ENCODE measurements around the gene ODR4.
"Not testable (repeated sequence)": the region's sequence is repeated elsewhere in the genome, so short reads cannot be mapped to it uniquely, and the experiment has no call there.

Gene ODR4

GRCh38 chr1:186375152-186375928 lies at the start of gene ODR4, which contains the start of gene TPR:
ODR4 (plus strand) TSS chr1:186375838; CDS start chr1:186379786, 3,948 bp downstream.
TPR (minus strand) TSS chr1:186375253; CDS start chr1:186375028, 225 bp downstream.
- Histone ChIP-seq H2AFZ (ENCODE audit: low read length, unreplicated experiment) (peak within 1 kb of the TSS; percentile 88), H3K27me3 (ENCODE audit: insufficient read depth, low read length) (no peaks in the 10 kb centered on the region), H3K79me2 (ENCODE audit: control insufficient read depth, insufficient read depth, low read length, unreplicated experiment) (peaks cover 84% of the 10 kb centered on the region), H3K4me1 (ENCODE audit: control insufficient read depth, insufficient read depth, low read length, unreplicated experiment) (peaks cover 17% of the 10 kb centered on the region), H3K4me3 (ENCODE audit: low read depth, low read length) (peak within 1 kb of the TSS; percentile 92), H3K27ac (ENCODE audit: low read depth, low read length) (peak within 1 kb of the TSS; percentile 92), H3K36me3 (ENCODE audit: insufficient read depth, low read length) (peaks cover 27% of the 10 kb centered on the region)

- peaks cover 58% of the 10 kb centered on the region for H3K36me3 ChIP-seq (ENCODE audit: insufficient read depth, low read length)
- H3K4me3 ChIP-seq (ENCODE audit: low read depth, low read length) = no peak overlapping the region
- no peak overlapping the region for H2AFZ ChIP-seq (ENCODE audit: low read length, unreplicated experiment)
- no peaks in the 10 kb centered on the region for H3K27me3 ChIP-seq (ENCODE audit: insufficient read depth, low read length)
- no peaks in the 10 kb centered on the region for H3K79me2 ChIP-seq (ENCODE audit: control insufficient read depth, insufficient read depth, low read length, unreplicated experiment)
- H3K27ac ChIP-seq (ENCODE audit: low read depth, low read length) = 0 out of 2 replicates have a peak overlapping the region, but pooled peaks have one; percentile 1
- no peaks in the 10 kb centered on the region for H3K4me1 ChIP-seq (ENCODE audit: control insufficient read depth, insufficient read depth, low read length, unreplicated experiment)
Measured at GRCh38 chr1:186326009-186326408, 49.6 kb upstream of the ODR4 start.

- H3K27me3 ChIP-seq (ENCODE audit: insufficient read depth, low read length) = no peaks in the 10 kb centered on the region
- H3K36me3 ChIP-seq (ENCODE audit: insufficient read depth, low read length) = peaks cover 57% of the 10 kb centered on the region
- H2AFZ ChIP-seq (ENCODE audit: low read length, unreplicated experiment) = no peak overlapping the region
- H3K79me2 ChIP-seq (ENCODE audit: control insufficient read depth, insufficient read depth, low read length, unreplicated experiment) = no peaks in the 10 kb centered on the region
- H3K27ac ChIP-seq (ENCODE audit: low read depth, low read length) = no peak overlapping the region
- H3K4me3 ChIP-seq (ENCODE audit: low read depth, low read length) = no peak overlapping the region
- H3K4me1 ChIP-seq (ENCODE audit: control insufficient read depth, insufficient read depth, low read length, unreplicated experiment) = no peaks in the 10 kb centered on the region
Measured at GRCh38 chr1:186327331-186327730, 48.3 kb upstream of the ODR4 start.

- H3K79me2 ChIP-seq (ENCODE audit: control insufficient read depth, insufficient read depth, low read length, unreplicated experiment) = no peaks in the 10 kb centered on the region
- no peaks in the 10 kb centered on the region for H3K4me1 ChIP-seq (ENCODE audit: control insufficient read depth, insufficient read depth, low read length, unreplicated experiment)
- no peak overlapping the region for H3K4me3 ChIP-seq (ENCODE audit: low read depth, low read length)
- no peak overlapping the region for H3K27ac ChIP-seq (ENCODE audit: low read depth, low read length)
- H2AFZ ChIP-seq (ENCODE audit: low read length, unreplicated experiment) = no peak overlapping the region
- H3K36me3 ChIP-seq (ENCODE audit: insufficient read depth, low read length) = peaks cover 64% of the 10 kb centered on the region
- H3K27me3 ChIP-seq (ENCODE audit: insufficient read depth, low read length) = no peaks in the 10 kb centered on the region
Measured at GRCh38 chr1:186330758-186331157, 44.9 kb upstream of the ODR4 start.

- H2AFZ ChIP-seq (ENCODE audit: low read length, unreplicated experiment) = no peak overlapping the region
- no peaks in the 10 kb centered on the region for H3K27me3 ChIP-seq (ENCODE audit: insufficient read depth, low read length)
- H3K27ac ChIP-seq (ENCODE audit: low read depth, low read length) = no peak overlapping the region
- H3K79me2 ChIP-seq (ENCODE audit: control insufficient read depth, insufficient read depth, low read length, unreplicated experiment) = no peaks in the 10 kb centered on the region
- H3K4me1 ChIP-seq (ENCODE audit: control insufficient read depth, insufficient read depth, low read length, unreplicated experiment) = no peaks in the 10 kb centered on the region
- H3K4me3 ChIP-seq (ENCODE audit: low read depth, low read length) = no peak overlapping the region
- peaks cover 72% of the 10 kb centered on the region for H3K36me3 ChIP-seq (ENCODE audit: insufficient read depth, low read length)
Measured at GRCh38 chr1:186337554-186337953, 38.1 kb upstream of the ODR4 start.

GRCh38 chr1:186340772-186341171 lies 34.9 kb upstream of the ODR4 start:
- Histone ChIP-seq H3K27me3 (ENCODE audit: insufficient read depth, low read length) (no peaks in the 10 kb centered on the region), H3K36me3 (ENCODE audit: insufficient read depth, low read length) (peaks cover 77% of the 10 kb centered on the region), H3K4me1 (ENCODE audit: control insufficient read depth, insufficient read depth, low read length, unreplicated experiment) (no peaks in the 10 kb centered on the region), H3K79me2 (ENCODE audit: control insufficient read depth, insufficient read depth, low read length, unreplicated experiment) (no peaks in the 10 kb centered on the region), H3K27ac (ENCODE audit: low read depth, low read length) (no peak overlapping the region), H3K4me3 (ENCODE audit: low read depth, low read length) (no peak overlapping the region), H2AFZ (ENCODE audit: low read length, unreplicated experiment) (no peak overlapping the region)

GRCh38 chr1:186347837-186348691 lies 27.6 kb upstream of the ODR4 start:
- not testable (repeated sequence) for H3K27me3 ChIP-seq (ENCODE audit: insufficient read depth, low read length); H3K4me3 ChIP-seq (ENCODE audit: low read depth, low read length); H3K4me1 ChIP-seq (ENCODE audit: control insufficient read depth, insufficient read depth, low read length, unreplicated experiment); H3K27ac ChIP-seq (ENCODE audit: low read depth, low read length); H2AFZ ChIP-seq (ENCODE audit: low read length, unreplicated experiment); H3K79me2 ChIP-seq (ENCODE audit: control insufficient read depth, insufficient read depth, low read length, unreplicated experiment)
- H3K36me3 ChIP-seq (ENCODE audit: insufficient read depth, low read length) = peaks cover 67% of the 10 kb centered on the region

GRCh38 chr1:186374303-186375151 lies 1.1 kb upstream of the ODR4 start:
- Histone ChIP-seq H3K27ac (ENCODE audit: low read depth, low read length) (peak overlapping the region; percentile 92), H3K4me1 (ENCODE audit: control insufficient read depth, insufficient read depth, low read length, unreplicated experiment) (peaks cover 17% of the 10 kb centered on the region), H3K4me3 (ENCODE audit: low read depth, low read length) (peak overlapping the region; percentile 92), H3K36me3 (ENCODE audit: insufficient read depth, low read length) (peaks cover 30% of the 10 kb centered on the region), H3K27me3 (ENCODE audit: insufficient read depth, low read length) (no peaks in the 10 kb centered on the region), H2AFZ (ENCODE audit: low read length, unreplicated experiment) (peak overlapping the region; percentile 88), H3K79me2 (ENCODE audit: control insufficient read depth, insufficient read depth, low read length, unreplicated experiment) (peaks cover 83% of the 10 kb centered on the region)

- no peaks in the 10 kb centered on the region for H3K27me3 ChIP-seq (ENCODE audit: insufficient read depth, low read length)
- peak overlapping the region; percentile 67 for H2AFZ ChIP-seq (ENCODE audit: low read length, unreplicated experiment)
- peak overlapping the region; percentile 92 for H3K4me3 ChIP-seq (ENCODE audit: low read depth, low read length)
- peaks cover 80% of the 10 kb centered on the region for H3K79me2 ChIP-seq (ENCODE audit: control insufficient read depth, insufficient read depth, low read length, unreplicated experiment)
- peak overlapping the region; percentile 92 for H3K27ac ChIP-seq (ENCODE audit: low read depth, low read length)
- H3K4me1 ChIP-seq (ENCODE audit: control insufficient read depth, insufficient read depth, low read length, unreplicated experiment) = peaks cover 17% of the 10 kb centered on the region
- H3K36me3 ChIP-seq (ENCODE audit: insufficient read depth, low read length) = peaks cover 25% of the 10 kb centered on the region
Measured at GRCh38 chr1:186375929-186376319, 286 bp downstream of the ODR4 start.

- Histone ChIP-seq H2AFZ (ENCODE audit: low read length, unreplicated experiment) (no peak overlapping the region), H3K36me3 (ENCODE audit: insufficient read depth, low read length) (peaks cover 34% of the 10 kb centered on the region), H3K27me3 (ENCODE audit: insufficient read depth, low read length) (no peaks in the 10 kb centered on the region), H3K4me3 (ENCODE audit: low read depth, low read length) (no peak overlapping the region), H3K79me2 (ENCODE audit: control insufficient read depth, insufficient read depth, low read length, unreplicated experiment) (peaks cover 6% of the 10 kb centered on the region), H3K27ac (ENCODE audit: low read depth, low read length) (no peak overlapping the region), H3K4me1 (ENCODE audit: control insufficient read depth, insufficient read depth, low read length, unreplicated experiment) (no peaks in the 10 kb centered on the region)
Measured at GRCh38 chr1:186386725-186387383, 11.2 kb downstream of the ODR4 start.

Measured in ACC112 (cell line).